ENCODE measurements around the gene HOXC9.

Gene HOXC9

GRCh38 chr12:54035568-54036264, 35.8 kb downstream of the HOXC9 start:
- Histone ChIP-seq H3K9me3 (no peaks in the 10 kb centered on the region), H3K27me3 (no peaks in the 10 kb centered on the region), H3K27ac (peak overlapping the region; percentile 48 to 58), H3K36me3 (peaks cover 0 to 8% (median 6%) of the 10 kb centered on the region in 3 donors), H3K4me1 (peaks cover 5 to 94% (median 80%) of the 10 kb centered on the region in 4 donors), H3K4me3 (no peak overlapping the region)
- no peak for DNase-seq
- no peak for TF ChIP-seq CTCF (IDR thresholded peaks at IDR 0.05)
- intact Hi-C loops (cut with DNase I; ENCODE audit: low total_unique reads) = no loop called here

- peak in 1 of 2 donors; percentile 83 for DNase-seq
- TF ChIP-seq CTCF (IDR thresholded peaks at IDR 0.05) = peak; percentile 59 to 71
- no peak overlapping the region for H3K4me3 ChIP-seq
- H3K27me3 ChIP-seq = no peaks in the 10 kb centered on the region
- H3K4me1 ChIP-seq = peaks cover 5 to 93% (median 78%) of the 10 kb centered on the region in 4 donors
- peak overlapping the region; percentile 58 to 62 for H3K27ac ChIP-seq
- H3K36me3 ChIP-seq = no peaks in the 10 kb centered on the region
- no peaks in the 10 kb centered on the region for H3K9me3 ChIP-seq
- intact Hi-C loops (cut with DNase I; ENCODE audit: low total_unique reads) = no loop called here
These were observed 36.8 kb downstream of the HOXC9 start for GRCh38 chr12:54036620-54037359.

GRCh38 chr12:54037360-54038283, 37.7 kb downstream of the HOXC9 start:
- TF ChIP-seq CTCF (IDR thresholded peaks at IDR 0.05) = no peak
- Histone ChIP-seq H3K9me3 (no peaks in the 10 kb centered on the region), H3K4me1 (peaks cover 5 to 86% (median 71%) of the 10 kb centered on the region in 4 donors), H3K4me3 (no peak overlapping the region), H3K27ac (peak overlapping the region; percentile 58 to 62), H3K36me3 (no peaks in the 10 kb centered on the region), H3K27me3 (no peaks in the 10 kb centered on the region)
- no peak for DNase-seq
- intact Hi-C loops (cut with DNase I; ENCODE audit: low total_unique reads) = no loop called here

GRCh38 chr12:54038284-54038870, 38.4 kb downstream of the HOXC9 start:
- H3K27ac ChIP-seq = peak overlapping the region; percentile 58 to 62
- no peak for TF ChIP-seq CTCF (IDR thresholded peaks at IDR 0.05)
- DNase-seq = no peak
- H3K4me1 ChIP-seq = peaks cover 5 to 79% (median 67%) of the 10 kb centered on the region in 4 donors
- H3K4me3 ChIP-seq = no peak overlapping the region
- H3K9me3 ChIP-seq = no peaks in the 10 kb centered on the region
- no peaks in the 10 kb centered on the region for H3K27me3 ChIP-seq
- no peaks in the 10 kb centered on the region for H3K36me3 ChIP-seq
- intact Hi-C loops (cut with DNase I; ENCODE audit: low total_unique reads) = no loop called here

GRCh38 chr12:54038871-54039414, 39.0 kb downstream of the HOXC9 start:
- no peaks in the 10 kb centered on the region for H3K27me3 ChIP-seq
- peaks cover 5 to 76% (median 64%) of the 10 kb centered on the region in 4 donors for H3K4me1 ChIP-seq

More at GRCh38 chr12:54038871-54039414, 39.0 kb downstream of the HOXC9 start:
- no peaks in the 10 kb centered on the region for H3K36me3 ChIP-seq
- H3K27ac ChIP-seq = peak overlapping the region; percentile 58 to 62
- peak in 1 of 2 donors; percentile 65 for DNase-seq
- no peak for TF ChIP-seq CTCF (IDR thresholded peaks at IDR 0.05)
- peak overlapping the region; percentile 19 to 30 for H3K4me3 ChIP-seq
- intact Hi-C loops (cut with DNase I; ENCODE audit: low total_unique reads) = no loop called here
- no peaks in the 10 kb centered on the region for H3K9me3 ChIP-seq

Measured in tibial artery (tissue), 4 donors.